NB4 (cell line): ENCODE data around the gene BBS9.

Experiments
- MAX ChIP-seq: IDR thresholded peaks from 2 replicates; pipeline ENCODE4 v1.6.1; 2011; ENCODE audit warnings: low read depth, low read length
- POLR2A ChIP-seq: IDR thresholded peaks from 2 replicates; pipeline ENCODE4 v1.6.1; 2011; ENCODE audit warnings: mild to moderate bottlenecking; ENCODE audit not compliant: insufficient read length; ENCODE audit errors: extremely low read depth
- TF ChIP-seq, protein P1 (sequence below): IDR thresholded peaks from one replicate; pipeline ENCODE4 v1.5.1; 2012; ENCODE audit warnings: low read depth, low read length

- TF ChIP-seq POLR2A (no peak), MAX (no peak)
- TF ChIP-seq, protein P1, sequence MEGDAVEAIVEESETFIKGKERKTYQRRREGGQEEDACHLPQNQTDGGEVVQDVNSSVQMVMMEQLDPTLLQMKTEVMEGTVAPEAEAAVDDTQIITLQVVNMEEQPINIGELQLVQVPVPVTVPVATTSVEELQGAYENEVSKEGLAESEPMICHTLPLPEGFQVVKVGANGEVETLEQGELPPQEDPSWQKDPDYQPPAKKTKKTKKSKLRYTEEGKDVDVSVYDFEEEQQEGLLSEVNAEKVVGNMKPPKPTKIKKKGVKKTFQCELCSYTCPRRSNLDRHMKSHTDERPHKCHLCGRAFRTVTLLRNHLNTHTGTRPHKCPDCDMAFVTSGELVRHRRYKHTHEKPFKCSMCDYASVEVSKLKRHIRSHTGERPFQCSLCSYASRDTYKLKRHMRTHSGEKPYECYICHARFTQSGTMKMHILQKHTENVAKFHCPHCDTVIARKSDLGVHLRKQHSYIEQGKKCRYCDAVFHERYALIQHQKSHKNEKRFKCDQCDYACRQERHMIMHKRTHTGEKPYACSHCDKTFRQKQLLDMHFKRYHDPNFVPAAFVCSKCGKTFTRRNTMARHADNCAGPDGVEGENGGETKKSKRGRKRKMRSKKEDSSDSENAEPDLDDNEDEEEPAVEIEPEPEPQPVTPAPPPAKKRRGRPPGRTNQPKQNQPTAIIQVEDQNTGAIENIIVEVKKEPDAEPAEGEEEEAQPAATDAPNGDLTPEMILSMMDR, result no peak
Measured at GRCh38 chr7:33428415-33428814, 299.1 kb downstream of the BBS9 start.
